Stimulated activated CD8-positive, alpha-beta memory T cell treated with anti-CD3 and anti-CD28 coated beads, Interleukin-15, amount 100 ng/mL, for 48 hours (primary cell): ENCODE results near the gene ZNF579.
"Not testable (repeated sequence)": the region's sequence is repeated elsewhere in the genome, so short reads cannot be mapped to it uniquely, and the experiment has no call there.

Source experiments
- DNase-seq, 2 donors: peaks; one replicate each; pipeline ENCODE4 v3.0.0-alpha.2; 2020; ENCODE audit warnings: low read depth in 2 of 2

The ZNF579 gene

DNA sequence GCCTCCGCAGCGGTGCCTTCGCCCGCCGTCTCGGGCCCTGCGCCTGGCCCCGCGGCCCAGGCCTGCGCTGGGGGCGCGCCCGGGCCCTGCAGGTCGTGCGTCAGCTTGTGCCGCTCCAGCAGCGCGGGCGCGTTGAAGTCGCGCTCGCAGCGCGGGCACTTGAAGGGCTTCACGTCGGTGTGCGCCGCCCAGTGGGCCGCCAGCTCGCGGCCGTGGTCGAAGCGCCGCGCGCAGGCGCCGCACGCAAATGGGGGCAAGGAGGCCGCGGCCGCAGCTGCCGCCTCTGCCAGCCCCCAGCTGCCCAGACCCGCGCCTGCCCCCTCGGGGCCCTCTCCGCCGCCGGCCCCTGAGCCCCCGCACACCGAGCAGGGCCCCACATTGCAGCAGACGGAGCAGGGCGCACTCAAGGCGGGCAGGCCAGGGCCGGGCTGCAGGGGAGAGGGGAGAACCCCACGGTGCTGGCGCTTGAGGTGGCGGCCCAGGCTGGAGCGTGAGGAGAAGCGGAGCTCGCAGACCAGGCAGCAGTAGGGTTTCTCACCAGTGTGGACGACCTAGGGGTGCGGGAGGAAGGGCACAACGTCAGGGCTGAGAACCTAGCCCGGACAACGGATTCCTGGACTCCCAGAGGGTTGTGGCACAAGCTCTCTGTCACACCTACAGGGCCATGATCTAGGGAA, 12.6 kb upstream of the ZNF579 start:
- no peak for DNase-seq

GRCh38 chr19:55592391-55593090, 11.9 kb upstream of the ZNF579 start:
- DNase-seq, result no peak

DNA sequence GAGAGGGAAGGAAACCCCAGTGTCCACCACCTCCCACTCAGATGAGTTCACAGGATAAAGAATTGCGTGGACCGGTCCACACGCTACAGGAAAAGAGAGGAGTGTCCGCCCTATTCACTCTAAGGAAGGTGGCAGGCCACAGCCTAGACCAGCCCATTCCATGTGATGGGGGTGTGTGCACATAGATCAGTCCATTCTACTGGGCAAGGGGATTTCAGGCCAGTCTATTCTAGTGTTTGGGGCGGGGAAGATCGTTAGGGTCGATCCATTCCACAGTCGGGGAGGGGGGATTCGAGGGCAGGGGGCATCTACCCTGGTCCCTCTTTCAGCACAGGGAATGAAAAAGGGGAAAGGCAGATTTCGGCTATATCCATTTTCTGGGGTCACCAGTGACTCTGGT, 10.9 kb upstream of the ZNF579 start:
- DNase-seq, result no peak

GRCh38 chr19:55590617-55591016, 10.0 kb upstream of the ZNF579 start:
- DNase-seq, result no peak

DNA sequence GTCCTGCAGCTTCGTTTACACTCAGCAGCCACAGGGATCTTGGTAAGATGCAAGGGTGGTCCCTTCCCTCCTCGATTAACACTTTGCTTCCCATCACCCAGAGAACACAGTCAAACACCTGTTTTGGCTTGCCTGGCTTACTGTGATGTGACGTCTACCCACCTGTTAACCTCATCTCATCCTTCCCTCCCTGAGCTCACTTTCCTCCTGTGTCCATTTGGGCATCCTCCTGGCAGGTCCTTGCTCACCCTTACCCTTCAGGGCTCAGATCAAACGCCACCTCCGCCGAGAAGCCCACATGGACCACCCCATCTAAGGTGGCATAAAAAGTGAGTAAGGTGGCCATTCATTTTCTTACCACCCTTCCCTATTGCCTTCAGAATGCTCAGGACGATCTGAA, 9.5 kb upstream of the ZNF579 start:
- DNase-seq, result no peak

- DNase-seq, result no peak
Observed at GRCh38 chr19:55588738-55589137, 8.1 kb upstream of the ZNF579 start.

- DNase-seq, result peak; percentile 87 to 91
Observed at GRCh38 chr19:55586976-55587668, 6.5 kb upstream of the ZNF579 start.

GRCh38 chr19:55585658-55586339, 5.2 kb upstream of the ZNF579 start:
- no peak for DNase-seq

- DNase-seq, result no peak
Observed at GRCh38 chr19:55584871-55585270, 4.2 kb upstream of the ZNF579 start.

DNA sequence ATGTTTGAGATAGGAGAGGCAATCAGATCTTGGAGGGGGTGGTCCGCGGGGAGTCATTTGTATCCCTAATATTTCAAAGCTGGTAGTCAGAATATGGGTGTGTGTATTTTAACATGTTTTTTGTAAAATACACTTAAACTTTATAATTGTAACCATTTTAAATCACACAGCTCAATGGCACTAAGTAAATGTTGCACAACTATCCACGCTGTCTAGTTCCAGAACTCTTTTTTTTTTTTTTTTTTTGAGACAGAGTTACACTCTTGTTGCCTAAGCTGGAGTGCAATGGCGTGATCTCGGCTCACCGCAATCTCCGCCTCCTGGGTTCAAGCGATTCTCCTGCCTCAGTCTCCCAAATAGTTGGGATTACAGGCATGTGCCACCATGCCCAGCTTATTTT, 3.2 kb upstream of the ZNF579 start:
- not testable (repeated sequence) for DNase-seq

DNA sequence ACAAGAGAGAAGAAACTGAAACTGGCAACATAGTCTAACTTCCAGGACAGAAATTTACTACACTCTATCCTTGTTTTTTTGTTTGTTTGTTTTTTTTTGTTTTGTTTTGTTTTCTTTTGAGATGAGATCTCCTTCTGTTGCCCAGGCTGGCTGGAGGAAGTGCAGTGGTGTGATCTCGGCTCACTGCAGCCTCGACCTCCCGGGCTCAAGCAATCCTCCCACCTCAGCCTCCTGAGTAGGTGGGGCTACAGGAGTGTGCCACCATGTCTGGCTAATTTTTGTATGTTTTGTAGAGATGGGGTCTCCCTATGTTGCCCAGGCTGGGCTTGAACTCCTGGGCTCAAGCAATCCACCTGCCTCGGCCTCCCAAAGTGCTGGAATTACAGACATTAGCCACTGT, 1.6 kb upstream of the ZNF579 start:
- not testable (repeated sequence) for DNase-seq

DNA sequence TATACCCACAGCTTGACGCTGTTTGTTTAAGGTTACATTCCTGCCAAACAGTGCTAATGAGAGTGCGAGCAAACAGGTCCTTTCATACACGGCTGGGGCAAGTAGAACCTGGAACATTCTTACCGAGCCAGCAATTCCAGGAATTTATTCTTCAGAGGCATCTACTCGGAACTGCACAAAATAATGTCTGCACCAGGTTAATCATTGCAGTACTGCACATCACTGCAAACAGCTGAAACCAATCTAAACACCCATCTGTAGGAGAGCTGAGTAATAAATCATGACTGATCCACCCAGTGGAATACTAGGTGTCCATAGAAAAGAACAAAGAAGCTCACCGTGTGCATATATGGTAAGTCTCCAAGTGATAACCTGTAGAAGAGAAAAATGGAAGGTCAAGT, 1.2 kb upstream of the ZNF579 start:
- DNase-seq, result no peak

GRCh38 chr19:55581145-55581822, 636 bp upstream of the ZNF579 start:
- DNase-seq, result no peak

- no peak for DNase-seq
Observed at GRCh38 chr19:55579766-55580621, 654 bp downstream of the ZNF579 start.

GRCh38 chr19:55578761-55579747, 1.6 kb downstream of the ZNF579 start:
- no peak for DNase-seq

- no peak for DNase-seq
Observed at GRCh38 chr19:55578031-55578760, 2.5 kb downstream of the ZNF579 start.

DNA sequence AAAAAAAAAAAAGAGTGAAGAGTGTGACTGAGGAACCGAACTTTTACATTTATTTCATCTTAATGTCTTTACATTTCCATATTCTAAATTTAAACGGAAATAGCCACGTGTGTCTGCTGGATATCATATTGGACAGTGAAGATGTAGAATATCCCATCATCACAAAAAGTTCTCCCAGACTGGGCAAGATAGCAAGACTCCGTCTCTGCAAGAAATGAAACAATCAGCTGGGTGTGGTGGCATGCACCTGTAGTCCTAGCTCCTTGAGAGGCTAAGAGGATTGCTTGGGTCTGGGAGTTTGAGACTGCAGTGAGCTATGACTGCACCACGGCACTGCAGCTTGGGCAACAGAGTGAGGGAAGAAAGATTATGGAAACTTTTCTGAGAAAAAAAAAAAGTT, 3.9 kb downstream of the ZNF579 start:
- DNase-seq, result no peak

- DNase-seq, result not testable (repeated sequence)
Observed at GRCh38 chr19:55573929-55574328, 6.7 kb downstream of the ZNF579 start.

- DNase-seq, result not testable (repeated sequence)
Observed at GRCh38 chr19:55569477-55569876, 11.2 kb downstream of the ZNF579 start.
